IMR-90 (cell line): Measurements from ENCODE around the gene PTGES2. TPM values are rescaled to one million over a fixed set of nuclear protein-coding genes. Genes with fewer than 3 reads are reported as not detected.

Source experiments
- ATAC-seq: fragments of 200-7000 bp; cut with Tn5 transposase; 2 replicates; pipeline ENCODE4 v1.9.1; 2020; ENCODE audit warnings: low read depth, mild to moderate bottlenecking, moderate library complexity
- BruUV-seq: library from RNA; stranded (reverse); fragments of 400-500 nt; replicated peaks from 2 replicates; lab custom pipeline; 2021; lab: Mats Ljungman, UMichigan
- CTCF ChIA-PET: fragments of 300-600 bp; formaldehyde crosslinking; extraction: SDS; loops from one replicate; lab custom pipeline; 2021; ENCODE audit warnings: antibody characterized with exemption; lab: Yijun Ruan, JAX
- POLR2A ChIA-PET: fragments of 300-600 bp; sonication (Branson Sonifier 250); formaldehyde crosslinking; loops from one replicate; lab custom pipeline; 2022; ENCODE audit warnings: antibody characterized with exemption; ENCODE audit not compliant: unreplicated experiment; lab: Charles Lee
- DNase-seq: peaks from one replicate; pipeline ENCODE4 v3.0.0; 2013
- H2AFZ ChIP-seq: replicated peaks from 2 replicates; pipeline ENCODE3; 2013; ENCODE audit warnings: low read length, mild to moderate bottlenecking; ENCODE audit not compliant: poor library complexity
- H2AK5ac ChIP-seq: 2 replicates; pipeline ENCODE4 v1.6.1; 2013; ENCODE audit warnings: low read depth, low read length, inconsistent platforms
- H2AK9ac ChIP-seq: replicated peaks from 2 replicates; pipeline ENCODE3; 2013; ENCODE audit warnings: mild to moderate bottlenecking, low read depth, low read length, moderate library complexity; ENCODE audit not compliant: poor library complexity
- H2BK120ac ChIP-seq: 2 replicates; pipeline ENCODE4 v1.6.1; 2013; ENCODE audit warnings: low read depth, low read length, inconsistent platforms
- H2BK15ac ChIP-seq: 3 replicates; pipeline ENCODE4 v1.6.1; 2013; ENCODE audit warnings: low read depth, low read length, inconsistent platforms
- H2BK20ac ChIP-seq: 2 replicates; pipeline ENCODE4 v1.6.1; 2013; ENCODE audit warnings: low read depth, mild to moderate bottlenecking, inconsistent platforms, low read length, moderate library complexity
- H2BK5ac ChIP-seq: 2 replicates; pipeline ENCODE4 v1.6.1; 2013; ENCODE audit warnings: mild to moderate bottlenecking, low read depth, low read length, inconsistent platforms; ENCODE audit not compliant: poor library complexity, severe bottlenecking
- H3K14ac ChIP-seq: replicated peaks from 2 replicates; pipeline ENCODE4 v1.6.1; 2013; ENCODE audit warnings: low read depth, low read length, inconsistent platforms
- H3K18ac ChIP-seq: 2 replicates; pipeline ENCODE4 v1.6.1; 2013; ENCODE audit warnings: low read depth, low read length, control low read depth
- H3K23ac ChIP-seq: 2 replicates; pipeline ENCODE4 v1.6.1; 2013; ENCODE audit warnings: low read depth, low read length, inconsistent platforms
- H3K27ac ChIP-seq: 2 replicates; pipeline ENCODE4 v1.5.1; 2013; ENCODE audit warnings: mild to moderate bottlenecking, control low read depth, low read length; ENCODE audit not compliant: insufficient read depth
- H3K27me3 ChIP-seq: 2 replicates; pipeline ENCODE4 v1.6.1; 2013; ENCODE audit warnings: low read length; ENCODE audit not compliant: control insufficient read depth, insufficient read depth
- H3K36me3 ChIP-seq: 2 replicates; pipeline ENCODE4 v1.6.1; 2013; ENCODE audit warnings: low read length, mixed read lengths; ENCODE audit not compliant: control insufficient read depth, insufficient read depth
- H3K4ac ChIP-seq: 2 replicates; pipeline ENCODE4 v1.6.1; 2013; ENCODE audit warnings: low read depth, low read length, inconsistent platforms
- H3K4me1 ChIP-seq: 2 replicates; pipeline ENCODE4 v1.6.1; 2013; ENCODE audit warnings: low read length, mixed read lengths; ENCODE audit not compliant: control insufficient read depth, insufficient read depth
- H3K4me2 ChIP-seq: 2 replicates; pipeline ENCODE4 v1.6.1; 2013; ENCODE audit warnings: low read depth, mild to moderate bottlenecking, control low read depth, low read length, moderate library complexity
- H3K4me3 ChIP-seq: 2 replicates; pipeline ENCODE4 v1.5.1; 2013; ENCODE audit warnings: low read depth, mild to moderate bottlenecking, control low read depth, low read length, moderate library complexity; ENCODE audit not compliant: insufficient read depth
- H3K56ac ChIP-seq: 2 replicates; pipeline ENCODE4 v1.6.1; 2013; ENCODE audit warnings: low read length, inconsistent platforms; ENCODE audit not compliant: insufficient read depth; ENCODE audit errors: extremely low read depth
- H3K79me1 ChIP-seq, 2 experiments: 2 replicates each; pipeline ENCODE4 v1.6.1; 2013; ENCODE audit warnings: low read length in 2 of 2, inconsistent platforms in 1 of 2, low read depth in 1 of 2
- H3K9ac ChIP-seq: 2 replicates; pipeline ENCODE4 v1.6.1; 2013; ENCODE audit warnings: low read depth, low read length, control low read depth
- H3K9me1 ChIP-seq: 2 replicates; pipeline ENCODE4 v1.6.1; 2013; ENCODE audit warnings: low read length, inconsistent platforms; ENCODE audit not compliant: insufficient read depth
- H3K9me3 ChIP-seq: 2 replicates; pipeline ENCODE4 v1.6.1; 2013; ENCODE audit warnings: low read length; ENCODE audit not compliant: control insufficient read depth, insufficient read depth
- H4K20me1 ChIP-seq: 2 replicates; pipeline ENCODE4 v1.6.1; 2013; ENCODE audit warnings: low read length, inconsistent platforms; ENCODE audit not compliant: insufficient read depth
- H4K5ac ChIP-seq: 2 replicates; pipeline ENCODE4 v1.6.1; 2013; ENCODE audit warnings: mild to moderate bottlenecking, low read depth, low read length, control low read depth
- H4K8ac ChIP-seq, 2 experiments: 2 replicates each; pipeline ENCODE4 v1.6.1; 2013; ENCODE audit warnings: low read depth in 2 of 2, low read length in 2 of 2, control low read depth in 1 of 2, inconsistent platforms in 1 of 2
- H4K91ac ChIP-seq: 2 replicates; pipeline ENCODE4 v1.6.1; 2013; ENCODE audit warnings: low read depth, low read length, inconsistent platforms; ENCODE audit not compliant: insufficient read depth
- BHLHE40 ChIP-seq: fragments of 150-350 bp; IDR thresholded peaks from 2 replicates; pipeline ENCODE4 v1.6.1; 2016; ENCODE audit warnings: mild to moderate bottlenecking, low read depth, low read length
- MXI1 ChIP-seq: IDR thresholded peaks from 2 replicates; pipeline ENCODE4 v1.6.1; 2012; ENCODE audit warnings: low read depth, mild to moderate bottlenecking, low read length, moderate library complexity, borderline replicate concordance
- NFE2L2 ChIP-seq: fragments of 150-350 bp; IDR thresholded peaks from 2 replicates; pipeline ENCODE4 v1.6.1; 2016; ENCODE audit warnings: low read depth, mild to moderate bottlenecking, low read length
- SMC3 ChIP-seq: fragments of 150-350 bp; IDR thresholded peaks from 2 replicates; pipeline ENCODE4 v1.6.1; 2016; ENCODE audit warnings: low read depth, mild to moderate bottlenecking, antibody characterized with exemption, low read length, moderate library complexity
- WGBS, 2 experiments: methylation state at CpG; one replicate each; pipeline versions ENCODE4 v1.1.5 to v1.1.7; 2013; ENCODE audit warnings: missing lambda C conversion rate in 2 of 2; ENCODE audit not compliant: insufficient read length in 1 of 2; ENCODE audit errors: extremely low coverage in 2 of 2; 5-methylcytosine and 5-hydroxymethylcytosine counted together
- dilution Hi-C: fragments of 300-500 bp; cut with HindIII; formaldehyde crosslinking; loops from one replicate; pipeline ENCODE4 v1.14.3; 2018; ENCODE audit warnings: low sequenced_read_pairs; ENCODE audit not compliant: unreplicated experiment
- in situ Hi-C: fragments of 300-500 bp; cut with MboI; formaldehyde crosslinking; loops from 3 replicates; pipeline ENCODE4 v1.14.3; 2019; ENCODE audit warnings: low sequenced_read_pairs, inconsistent platforms, mixed read lengths
- intact Hi-C: fragments of 100-400 bp; cut with micrococcal nuclease; formaldehyde crosslinking; loops from 2 replicates; pipeline ENCODE4 v1.10.0; 2022
- polyA plus RNA-seq, 3 experiments: library from polyadenylated mRNA; depleted of rRNA; stranded (reverse); fragments of >200 nt; gene quantifications; 2 replicates each; pipeline ENCODE4 v1.2.3, GENCODE V29; 2012; ENCODE audit warnings: low replicate concordance in 1 of 3
- total RNA-seq: library from RNA; depleted of rRNA; stranded (reverse); fragments of >200 nt; gene quantifications from 2 replicates; pipeline ENCODE4 v1.2.3, GENCODE V29; 2012

Gene PTGES2
- total and polyA plus RNA-seq, 2 of the 4 experiments (the other 2 are of a cell fraction): 100 to 107 TPM

DNA sequence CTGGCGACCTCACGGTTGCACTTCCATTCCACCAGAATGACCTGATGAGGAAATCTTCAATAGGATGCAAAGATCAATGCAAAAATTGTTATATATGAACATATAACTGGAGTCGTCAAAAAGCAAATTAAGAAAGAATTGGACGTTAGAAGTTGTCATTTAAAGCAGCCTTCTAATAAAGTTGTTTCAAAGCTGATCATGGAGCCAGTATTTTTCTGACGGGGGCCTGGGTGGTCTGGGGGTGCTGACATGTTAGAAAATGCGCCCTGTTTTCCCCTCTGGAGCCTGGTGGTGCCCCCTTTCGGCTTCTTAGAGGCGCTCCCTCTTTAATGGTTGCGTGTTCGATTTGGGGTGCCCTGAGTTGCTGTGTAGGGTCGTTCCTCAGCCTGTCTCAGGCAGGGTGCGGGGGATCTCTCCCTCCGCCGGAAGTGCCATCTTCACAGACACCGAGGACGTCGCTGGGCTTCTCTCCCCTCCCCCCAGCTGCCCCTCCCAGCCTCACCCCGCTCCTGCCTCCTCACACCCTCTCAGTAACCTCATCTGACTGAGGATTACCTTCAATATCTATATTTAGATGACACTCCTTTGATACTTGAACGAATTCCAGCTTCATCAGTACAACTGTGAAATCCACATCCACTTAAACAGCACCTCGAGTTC lies 18.3 kb downstream of the PTGES2 start:
- Histone ChIP-seq H3K4me1 (no peaks in the 10 kb centered on the region), H4K5ac (no peak overlapping the region), H3K79me1 (peaks cover 5 to 22% of the 10 kb centered on the region in 2 experiments; a peak in 1 of 4 replicates), H4K8ac (no peak overlapping the region), H3K4ac (no peak overlapping the region), H2BK120ac (no peak overlapping the region), H3K23ac (no peak overlapping the region), H3K9me3 (no peaks in the 10 kb centered on the region), H3K4me3 (no peak overlapping the region), H2BK15ac (no peak overlapping the region), H3K36me3 (peaks cover 43% of the 10 kb centered on the region), H3K4me2 (no peak overlapping the region), H3K18ac (no peak overlapping the region), H3K27ac (no peak overlapping the region), H2BK20ac (no peak overlapping the region), H3K9me1 (no peaks in the 10 kb centered on the region), H2AFZ (no peak overlapping the region), H3K27me3 (no peaks in the 10 kb centered on the region), H3K14ac (no peak overlapping the region), H3K9ac (no peak overlapping the region), H3K56ac (no peak overlapping the region), H4K20me1 (peaks cover 20% of the 10 kb centered on the region), H4K91ac (no peak overlapping the region), H2BK5ac (no peak overlapping the region), H2AK5ac (no peak overlapping the region), H2AK9ac (no peak overlapping the region)
- ChIA-PET CTCF (interaction anchor here (1.0 kb wide), 1 partner anchor 8 kb away, joined by 3 read pairs; no protein-coding TSS in a partner anchor), POLR2A (no interaction called here)
- in situ Hi-C loops: no loop called here
- no peak for DNase-seq
- intact Hi-C loops: no loop called here
- WGBS, 2 experiments: 67% methylated on average over 5 of the region's 20 CpGs; no CpG with 5 or more reads in 1 of the 2 experiments
- no peak for ATAC-seq
- dilution Hi-C loops: no loop called here
- no peak for TF ChIP-seq SMC3
- TF ChIP-seq BHLHE40: no peak
- TF ChIP-seq MXI1: no peak
- no peak for TF ChIP-seq NFE2L2
- BruUV-seq: no TSS peak
